HG02943 (cell line): Measurements from ENCODE around the gene CELF4.

ENCODE experiments used
- ATAC-seq: cut with Tn5 transposase; IDR thresholded peaks from one replicate; pipeline ENCODE4 v1.9.1; 2021; ENCODE audit warnings: mild to moderate bottlenecking, low read depth, moderate library complexity; ENCODE audit not compliant: unreplicated experiment

The CELF4 gene

DNA sequence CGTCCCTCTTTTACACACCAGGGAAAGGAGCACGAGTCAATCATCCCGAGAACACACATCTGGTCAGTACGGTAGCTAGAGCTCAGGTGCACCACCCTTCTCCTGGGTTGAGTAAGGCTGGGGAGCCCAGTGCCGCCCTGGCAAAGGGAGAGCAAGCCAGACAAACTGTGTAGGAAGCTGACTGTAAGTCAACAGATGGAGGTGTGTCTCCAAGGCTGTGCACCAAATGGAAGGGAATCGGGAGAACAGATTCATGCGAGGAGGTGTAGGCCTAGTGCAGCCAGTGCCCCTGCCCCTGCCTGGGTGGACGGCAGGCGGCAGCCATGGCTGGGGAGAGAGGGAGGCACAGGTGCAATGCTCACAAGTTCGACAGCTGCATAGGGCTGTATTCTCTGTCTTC is 65.7 kb downstream of the CELF4 start:
- no peak for ATAC-seq

DNA sequence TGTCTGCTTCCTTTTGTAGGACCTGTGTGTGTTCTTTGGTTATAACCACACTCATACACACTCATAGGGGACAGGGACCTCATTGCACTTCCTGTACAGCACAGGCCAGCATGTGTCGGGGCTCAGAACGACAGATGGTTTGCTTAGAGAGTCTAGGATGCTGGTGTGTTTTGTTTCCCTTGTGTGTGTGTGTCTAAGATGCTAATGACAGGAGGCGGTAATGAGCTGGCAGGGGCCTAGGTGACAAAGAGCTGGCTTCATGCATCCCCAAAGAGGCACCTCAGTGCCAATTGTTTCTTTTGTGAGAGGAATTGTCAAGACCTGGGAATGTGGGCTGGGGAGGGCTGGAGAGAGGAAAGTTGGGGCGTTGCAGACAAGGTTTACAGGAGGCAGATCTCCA is 66.6 kb downstream of the CELF4 start:
- no peak for ATAC-seq

DNA sequence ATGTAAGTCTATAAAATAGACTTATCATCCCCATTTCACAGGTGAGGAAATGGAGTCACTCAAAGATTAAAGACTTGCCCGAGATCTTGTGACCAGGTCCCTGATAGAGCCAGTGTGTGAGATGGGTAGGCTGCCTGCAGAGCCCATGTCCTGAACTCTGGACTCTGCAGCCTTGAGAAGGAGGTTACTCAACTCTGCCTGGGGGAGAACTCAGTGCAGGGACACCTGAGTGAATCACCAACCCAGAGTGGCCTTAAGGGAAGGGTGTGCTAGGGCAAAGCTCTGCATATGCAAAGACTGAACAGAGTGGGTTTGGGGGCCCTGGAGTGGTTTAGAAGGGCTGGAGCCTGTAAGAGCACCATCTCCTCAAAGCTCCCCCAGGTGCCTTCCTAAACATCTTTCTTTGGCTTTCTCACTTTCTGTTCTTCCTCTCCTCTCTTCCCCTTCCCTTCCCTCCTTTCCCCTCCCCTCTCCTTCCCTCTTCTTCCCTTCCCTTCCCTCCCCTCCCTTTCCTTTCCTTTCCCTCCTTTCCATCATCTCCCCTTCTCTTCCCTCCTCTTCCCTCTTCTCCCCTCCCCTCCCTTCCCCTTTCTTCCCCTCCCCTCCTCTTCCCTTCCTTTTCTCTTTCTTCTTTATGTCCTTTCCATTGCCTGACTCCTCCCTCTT is 67.6 kb downstream of the CELF4 start:
- no peak for ATAC-seq

DNA sequence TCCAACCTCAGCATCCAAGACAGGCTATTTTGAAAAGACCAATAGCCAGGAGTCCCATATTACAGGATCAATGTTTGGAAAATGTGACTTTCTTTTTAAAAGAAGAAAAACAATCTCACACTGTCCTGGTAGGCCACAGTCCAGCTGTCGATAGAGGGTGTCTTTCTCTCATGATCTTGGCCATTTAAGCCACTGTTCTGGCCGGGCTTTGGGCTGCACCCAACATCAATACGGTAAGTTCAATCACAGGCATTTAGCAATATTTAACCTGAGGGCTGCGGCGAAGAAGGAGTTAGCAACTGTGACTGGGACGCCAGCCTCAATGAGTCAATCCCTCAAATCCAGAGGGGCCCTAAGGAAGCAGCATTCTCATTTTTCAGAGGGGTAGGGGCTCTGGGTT is 69.0 kb downstream of the CELF4 start:
- no peak for ATAC-seq

DNA sequence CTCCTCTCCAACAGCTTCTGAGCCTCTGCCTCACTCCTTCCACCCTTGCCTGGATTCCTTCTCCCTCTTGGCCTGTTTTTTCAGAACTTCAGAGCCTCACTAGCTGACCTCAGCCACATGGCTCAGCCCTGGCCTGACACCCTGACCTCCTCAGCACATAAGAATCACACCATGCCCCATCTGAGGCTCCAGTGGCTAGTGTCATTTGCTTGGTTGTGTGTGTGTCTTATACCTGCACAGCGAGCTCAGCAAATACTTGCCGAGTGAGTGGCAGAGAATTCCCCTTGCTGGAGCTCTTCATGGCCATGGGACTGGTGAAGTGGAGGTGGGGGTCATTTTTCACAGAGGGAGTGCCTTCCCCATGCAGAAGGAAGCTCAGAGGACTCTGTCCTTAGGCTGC is 70.2 kb downstream of the CELF4 start:
- no peak for ATAC-seq

DNA sequence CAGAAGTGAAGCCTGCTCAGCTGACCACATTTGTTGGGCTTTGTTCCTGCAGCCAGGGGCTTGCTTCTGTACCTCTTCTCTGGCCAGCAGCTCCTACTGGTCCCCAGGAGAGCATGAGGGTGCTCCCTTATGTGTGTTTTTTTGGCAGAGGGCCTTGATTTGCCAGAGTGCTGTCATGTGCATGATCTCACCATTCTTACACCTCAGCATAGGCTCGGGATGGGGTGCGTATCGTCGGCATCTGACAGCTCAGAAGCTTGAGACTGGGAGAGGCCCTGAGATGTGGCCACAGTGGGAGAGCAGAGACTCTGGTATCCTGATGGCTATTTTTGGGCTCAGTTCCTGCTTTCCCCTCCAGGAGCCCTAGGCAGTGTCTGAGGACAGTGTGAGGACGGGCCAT is 71.2 kb downstream of the CELF4 start:
- ATAC-seq, result no peak

DNA sequence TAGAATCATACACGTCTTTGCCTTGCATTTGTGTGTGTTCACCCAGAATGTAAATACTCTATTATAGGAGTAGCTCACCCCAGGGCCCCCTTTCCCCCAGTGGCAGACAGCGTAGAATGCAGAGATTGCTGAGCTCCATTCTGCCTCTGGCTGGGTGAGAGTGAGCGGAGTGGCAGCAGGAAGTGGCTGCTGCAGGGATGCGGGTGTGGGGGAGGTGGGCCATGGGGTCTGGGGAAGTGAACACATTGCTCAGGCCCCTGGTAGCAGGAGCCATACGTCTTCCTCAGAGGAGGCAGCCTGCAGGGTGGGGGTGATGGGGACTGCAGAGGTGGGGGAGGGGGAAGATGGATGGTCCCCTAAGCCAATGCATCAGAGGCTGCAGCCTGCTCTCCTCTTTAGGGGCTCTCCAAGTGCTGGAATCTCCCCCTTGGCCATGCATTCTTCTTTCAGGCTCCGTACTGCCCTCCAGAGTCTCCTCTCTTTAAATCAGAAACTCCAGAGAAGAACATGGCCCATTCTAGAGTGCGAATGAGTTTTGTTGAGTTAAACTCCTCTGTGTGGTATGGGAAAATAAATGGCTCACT is 72.2 kb downstream of the CELF4 start:
- ATAC-seq, result no peak

DNA sequence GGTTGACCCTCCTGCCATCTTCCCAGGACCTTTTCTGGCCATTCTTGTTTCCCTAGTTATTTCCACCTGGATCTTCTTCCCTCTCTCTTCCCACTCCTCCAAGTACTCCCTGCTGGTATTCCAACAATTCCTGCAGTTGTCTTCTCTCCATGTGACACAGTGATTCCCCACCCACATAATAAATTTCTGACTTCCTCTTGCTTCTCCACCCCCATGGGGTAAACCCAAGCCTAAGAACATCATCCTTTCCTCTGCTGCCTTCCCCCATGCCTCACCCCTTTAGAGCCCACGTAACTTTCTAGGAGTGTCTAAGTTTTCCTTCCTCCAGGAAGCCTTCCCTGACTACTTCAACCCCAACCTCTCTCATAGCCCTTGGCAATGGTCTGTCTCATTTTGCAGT is 72.6 kb downstream of the CELF4 start:
- no peak for ATAC-seq

DNA sequence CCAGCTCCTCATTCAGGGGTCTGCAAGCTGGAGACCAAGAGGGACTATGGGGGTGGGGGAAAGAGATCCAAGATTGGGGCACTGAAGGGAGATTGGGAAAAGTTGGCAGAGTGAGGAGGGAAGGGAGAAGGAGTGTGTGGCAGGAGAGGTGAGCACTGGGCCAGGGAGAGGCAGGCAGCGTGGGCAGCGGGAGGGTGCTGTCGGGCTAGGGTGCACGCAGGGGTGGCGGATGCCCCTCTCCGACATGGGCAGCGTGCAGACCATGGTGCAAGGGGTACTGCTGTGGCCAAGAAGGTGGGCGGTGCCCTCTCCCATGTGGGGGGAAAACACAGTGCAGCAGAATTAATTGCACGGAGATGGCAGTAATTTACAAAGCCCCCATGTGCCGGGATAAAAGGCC is 74.1 kb downstream of the CELF4 start:
- ATAC-seq, result no peak

DNA sequence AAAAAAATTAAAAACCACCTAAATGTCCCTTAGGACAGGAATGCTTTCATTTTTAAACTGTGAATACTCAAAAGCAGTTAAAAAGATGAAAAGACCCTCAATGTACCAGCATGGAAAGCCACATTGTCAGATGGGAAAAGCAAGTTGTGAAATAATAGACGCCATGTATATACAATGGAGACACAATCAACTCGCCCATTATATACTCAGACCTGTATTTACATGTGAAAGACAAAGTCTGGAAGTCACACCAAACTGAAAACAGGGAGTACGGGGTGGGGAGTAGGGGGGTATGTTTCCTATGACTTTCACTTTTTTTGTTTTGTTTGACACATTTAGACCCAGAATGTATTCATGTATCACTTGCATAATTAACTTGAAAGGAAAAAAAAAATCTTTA is 75.6 kb downstream of the CELF4 start:
- ATAC-seq, result no peak

DNA sequence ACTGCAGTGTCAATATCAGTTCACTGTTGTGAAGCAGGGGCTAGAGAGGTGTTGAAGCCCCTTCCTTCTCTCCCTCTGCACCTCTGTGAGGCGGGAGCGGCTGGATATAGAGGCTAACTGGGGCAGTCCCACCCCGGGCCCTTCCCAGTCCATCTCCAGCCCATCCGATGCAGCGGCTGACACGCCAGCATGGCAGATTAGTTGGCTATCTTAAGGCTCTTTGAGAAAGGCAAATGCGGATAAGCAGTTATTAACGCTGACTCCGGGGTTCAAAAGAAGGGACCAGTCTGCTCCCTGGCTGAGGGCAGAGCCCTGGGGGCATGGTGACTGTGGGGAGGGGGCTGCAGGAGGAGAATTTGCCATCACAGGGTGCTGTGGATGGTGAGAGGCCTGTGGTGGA is 76.6 kb downstream of the CELF4 start:
- no peak for ATAC-seq

DNA sequence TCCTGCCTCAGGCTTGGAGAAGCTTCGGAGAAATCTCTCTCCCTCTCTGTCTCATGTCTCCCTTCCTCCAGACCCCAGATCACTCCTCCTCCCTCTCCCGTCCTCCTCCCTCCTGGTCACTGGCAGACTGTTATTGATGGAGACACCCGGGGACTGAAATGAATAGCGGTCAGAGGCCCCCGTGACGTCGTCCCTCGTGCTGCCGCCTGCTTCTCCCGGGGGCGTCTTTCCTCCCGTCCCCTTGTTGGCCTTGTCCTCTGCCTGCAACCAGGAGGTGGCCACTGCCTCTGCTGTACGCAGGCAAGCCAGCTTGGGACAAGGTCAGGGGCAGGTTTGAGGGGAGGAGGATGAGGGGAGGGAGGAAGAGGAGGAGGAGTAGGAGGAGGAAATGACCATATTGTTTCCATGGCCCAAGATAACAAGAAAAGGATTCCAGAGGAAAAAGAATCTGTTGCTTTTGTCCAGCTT is 78.2 kb downstream of the CELF4 start:
- ATAC-seq, result no peak

DNA sequence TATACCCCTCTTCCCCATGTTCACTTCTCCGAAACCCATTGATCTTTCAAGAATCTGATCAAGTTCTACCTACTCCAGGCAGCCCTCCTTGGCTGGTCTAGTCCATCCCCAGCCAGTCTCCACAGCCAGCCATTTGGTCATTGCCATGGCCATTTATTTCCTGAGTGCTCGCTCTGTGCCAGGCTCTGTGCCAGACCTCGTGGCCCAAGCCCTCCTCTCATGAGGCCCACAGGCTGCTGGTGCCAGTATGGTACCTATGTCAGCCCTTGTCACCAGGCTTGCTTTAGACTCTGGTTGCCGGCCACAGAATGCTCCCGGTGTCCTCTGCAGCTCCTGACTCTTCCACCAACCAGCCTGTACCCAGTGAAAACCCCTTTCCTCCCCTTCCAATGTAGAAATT is 78.8 kb downstream of the CELF4 start:
- ATAC-seq, result no peak

DNA sequence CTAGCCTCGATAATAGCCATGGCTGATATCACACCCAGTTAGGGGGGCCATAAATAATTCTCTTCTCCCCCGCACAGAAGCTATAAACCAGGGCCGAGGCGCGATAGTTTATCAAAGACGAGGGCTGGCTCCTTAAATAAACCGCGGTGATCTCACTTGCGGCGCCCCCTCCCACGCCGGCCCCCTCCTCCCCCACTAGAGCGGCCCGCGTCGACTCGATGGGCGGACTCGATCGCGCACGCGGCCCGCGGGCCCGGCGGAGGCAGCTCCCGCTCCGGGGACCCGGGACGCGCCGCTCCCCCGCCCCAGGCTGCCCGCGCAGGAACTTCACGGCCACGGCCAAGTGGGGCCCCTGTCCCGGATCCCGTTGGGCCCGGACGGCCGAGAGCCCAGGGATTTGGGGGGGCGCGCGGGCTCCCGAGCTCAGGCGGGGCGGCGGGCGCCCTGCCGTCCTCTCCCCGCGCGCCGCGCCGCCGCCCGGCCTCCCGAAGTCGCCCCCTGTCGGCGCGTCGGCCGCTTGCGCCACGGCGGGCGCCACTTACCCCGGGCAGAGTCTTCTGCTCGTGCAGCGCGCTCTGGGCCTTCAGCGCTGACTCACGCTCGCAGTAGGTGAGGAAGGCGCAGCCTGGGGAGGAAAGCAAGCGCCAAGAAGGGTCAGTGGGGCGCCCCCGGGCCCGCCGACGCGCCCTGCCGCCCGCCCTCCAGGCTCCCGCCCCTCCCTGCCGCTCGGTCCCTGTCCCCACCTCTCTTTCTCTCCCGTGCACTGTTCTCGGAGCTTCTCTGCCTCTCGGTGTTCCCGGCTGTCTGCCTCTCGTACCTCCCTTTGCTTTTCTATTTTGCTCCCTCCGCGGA is 80.4 kb downstream of the CELF4 start:
- ATAC-seq, result no peak

DNA sequence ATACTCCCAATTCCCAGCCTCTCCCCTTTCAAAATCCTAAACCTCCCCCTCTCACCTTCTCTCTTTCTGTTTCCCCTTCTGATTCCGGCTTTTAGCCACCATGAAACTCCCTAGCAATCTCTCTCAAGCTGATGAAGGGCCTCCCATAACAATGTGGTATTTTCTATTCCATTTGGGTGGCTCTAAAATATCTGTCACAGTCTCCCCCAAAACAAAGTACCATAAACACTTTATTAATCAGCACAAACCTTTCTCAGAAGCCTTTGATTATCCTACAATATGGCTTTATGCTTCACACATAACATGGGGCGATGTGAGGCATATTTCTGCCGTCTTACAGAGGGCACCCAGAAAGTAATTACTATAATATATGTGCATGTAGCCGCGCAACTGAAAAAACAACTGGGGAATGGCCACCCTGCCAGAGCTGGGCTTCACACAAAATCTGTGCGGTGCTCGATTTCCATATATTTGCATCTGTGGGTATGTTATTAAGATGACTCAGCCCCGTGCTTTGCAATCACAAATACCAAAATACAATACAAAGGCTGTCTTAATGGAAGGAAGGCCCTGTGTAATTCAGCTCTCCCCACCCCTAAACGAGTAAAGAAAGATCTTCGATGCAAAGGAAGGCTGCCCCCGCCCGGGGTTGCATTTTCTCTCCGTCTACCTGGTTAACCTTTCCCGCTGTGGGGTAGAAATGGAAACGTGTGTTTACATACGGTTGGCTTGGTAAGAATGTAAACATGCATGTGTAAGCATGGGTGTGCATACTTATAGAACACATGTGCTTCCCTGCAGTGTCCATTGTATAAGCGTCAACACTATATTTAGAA is 81.4 kb downstream of the CELF4 start:
- ATAC-seq, result no peak

DNA sequence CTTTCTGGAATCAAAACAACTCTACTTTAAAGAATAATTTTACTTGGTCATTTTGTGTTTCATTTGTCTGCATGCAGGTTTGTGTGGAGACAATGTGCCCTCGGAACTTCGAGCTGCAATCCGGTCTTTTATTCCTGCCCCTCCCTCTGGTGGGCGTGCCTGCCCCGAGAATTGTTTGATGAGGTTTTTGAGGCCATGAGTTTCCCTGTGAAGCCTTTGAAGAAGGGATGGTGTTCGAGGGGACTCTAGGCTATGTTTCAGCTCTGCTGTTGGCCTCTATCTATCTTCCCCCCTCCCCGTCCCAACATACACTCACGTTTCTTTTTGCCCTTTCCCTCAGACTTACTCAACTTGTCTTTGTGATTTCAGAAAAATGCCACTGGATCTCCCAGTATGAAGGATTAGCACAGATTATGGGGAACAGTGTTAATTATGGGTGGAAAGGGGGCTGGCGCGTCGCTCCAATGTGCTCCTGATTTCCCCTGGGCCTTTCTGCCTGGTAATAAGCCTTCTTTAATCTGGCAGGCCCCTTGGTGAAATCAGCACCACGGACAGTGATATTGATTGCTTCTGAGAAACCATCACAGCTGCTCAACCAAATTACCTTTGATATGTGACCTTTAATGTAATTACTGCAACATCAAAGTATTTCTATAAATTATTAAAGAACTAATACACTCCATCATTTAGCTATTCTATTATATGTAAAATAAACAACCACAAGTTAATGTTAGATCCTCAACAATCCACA is 82.2 kb downstream of the CELF4 start:
- ATAC-seq, result no peak

DNA sequence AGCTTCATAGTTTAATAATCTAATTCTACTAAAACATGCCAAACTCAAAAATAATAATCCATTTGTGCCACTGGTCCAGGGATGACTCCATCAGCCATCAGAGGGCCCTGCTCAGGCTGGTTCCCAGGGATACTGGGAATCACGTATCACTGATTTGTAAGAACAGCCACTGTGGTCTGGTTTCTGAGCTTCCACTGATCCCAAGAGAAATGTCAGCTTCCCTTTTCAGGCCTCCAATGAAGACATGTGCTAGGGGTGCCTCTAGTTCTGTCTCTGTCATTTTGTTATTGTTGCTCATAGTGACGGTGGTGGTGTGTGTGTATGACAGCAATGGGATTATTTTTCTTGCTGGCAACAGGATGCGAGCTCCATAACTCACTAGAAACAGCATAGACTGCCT is 83.2 kb downstream of the CELF4 start:
- no peak for ATAC-seq

DNA sequence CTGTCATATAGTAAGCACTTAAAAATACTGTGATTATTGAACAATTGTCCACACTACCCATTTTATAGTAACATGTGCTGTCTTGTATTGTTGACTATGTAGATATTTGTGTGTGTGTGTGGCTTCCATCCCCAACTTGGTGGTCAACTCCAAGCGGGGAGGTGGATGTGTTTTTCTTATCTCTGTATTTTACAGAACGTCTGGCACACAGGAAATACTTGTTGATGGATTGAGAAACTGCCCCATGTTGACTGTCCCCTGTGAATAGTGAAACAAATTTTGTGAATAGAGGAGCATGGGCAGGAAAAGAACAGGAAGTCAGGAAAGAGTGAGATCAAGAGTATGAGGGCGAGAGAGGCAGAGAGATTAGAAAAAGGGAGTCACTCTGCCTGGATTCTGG is 83.6 kb downstream of the CELF4 start:
- ATAC-seq, result no peak

DNA sequence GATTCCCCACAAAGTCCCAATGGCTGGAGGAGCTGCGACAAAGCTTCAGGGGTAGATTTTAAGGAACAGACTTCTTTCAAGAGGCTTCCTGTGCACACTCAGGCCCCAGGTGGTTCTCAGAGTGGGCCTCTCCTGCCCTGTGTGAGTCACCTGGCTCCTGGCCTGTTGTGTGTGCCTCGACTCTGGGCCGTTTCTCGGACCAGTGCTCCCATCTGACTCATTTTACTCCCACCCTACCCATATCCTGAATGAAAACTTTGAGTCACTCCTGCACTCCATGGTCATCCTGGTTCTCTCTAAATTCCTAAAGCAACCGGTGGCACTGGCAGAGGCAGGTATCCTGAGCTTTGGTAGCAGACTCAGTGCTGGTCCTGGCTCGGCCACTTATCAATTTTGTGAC is 84.1 kb downstream of the CELF4 start:
- no peak for ATAC-seq

DNA sequence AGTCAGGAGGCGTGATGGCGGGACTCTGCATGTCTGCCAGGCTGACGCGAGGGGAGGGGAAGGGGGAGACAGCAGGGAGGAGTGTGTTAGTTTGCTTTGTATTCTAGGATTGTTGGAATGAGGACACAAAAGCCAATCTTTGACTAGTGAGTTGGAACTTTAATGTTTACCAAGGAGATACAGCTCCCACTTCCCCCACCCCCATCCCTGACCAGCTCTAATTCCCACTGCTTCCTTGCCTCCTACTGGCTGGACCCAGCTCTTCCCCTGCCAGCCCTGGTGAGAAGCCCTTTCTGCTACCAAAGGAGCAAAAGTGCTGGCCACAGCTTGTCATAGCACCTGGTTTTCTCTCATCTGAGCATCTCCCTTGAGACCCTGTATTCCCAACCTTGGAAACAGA is 84.5 kb downstream of the CELF4 start:
- no peak for ATAC-seq
